Measurements from ENCODE around the gene TBC1D2. TPM values are rescaled to one million over a fixed set of nuclear protein-coding genes. Genes with fewer than 3 reads are reported as not detected.

TBC1D2 gene
- total RNA-seq, 1 donor from 2014 or later: 2.3 TPM

DNA sequence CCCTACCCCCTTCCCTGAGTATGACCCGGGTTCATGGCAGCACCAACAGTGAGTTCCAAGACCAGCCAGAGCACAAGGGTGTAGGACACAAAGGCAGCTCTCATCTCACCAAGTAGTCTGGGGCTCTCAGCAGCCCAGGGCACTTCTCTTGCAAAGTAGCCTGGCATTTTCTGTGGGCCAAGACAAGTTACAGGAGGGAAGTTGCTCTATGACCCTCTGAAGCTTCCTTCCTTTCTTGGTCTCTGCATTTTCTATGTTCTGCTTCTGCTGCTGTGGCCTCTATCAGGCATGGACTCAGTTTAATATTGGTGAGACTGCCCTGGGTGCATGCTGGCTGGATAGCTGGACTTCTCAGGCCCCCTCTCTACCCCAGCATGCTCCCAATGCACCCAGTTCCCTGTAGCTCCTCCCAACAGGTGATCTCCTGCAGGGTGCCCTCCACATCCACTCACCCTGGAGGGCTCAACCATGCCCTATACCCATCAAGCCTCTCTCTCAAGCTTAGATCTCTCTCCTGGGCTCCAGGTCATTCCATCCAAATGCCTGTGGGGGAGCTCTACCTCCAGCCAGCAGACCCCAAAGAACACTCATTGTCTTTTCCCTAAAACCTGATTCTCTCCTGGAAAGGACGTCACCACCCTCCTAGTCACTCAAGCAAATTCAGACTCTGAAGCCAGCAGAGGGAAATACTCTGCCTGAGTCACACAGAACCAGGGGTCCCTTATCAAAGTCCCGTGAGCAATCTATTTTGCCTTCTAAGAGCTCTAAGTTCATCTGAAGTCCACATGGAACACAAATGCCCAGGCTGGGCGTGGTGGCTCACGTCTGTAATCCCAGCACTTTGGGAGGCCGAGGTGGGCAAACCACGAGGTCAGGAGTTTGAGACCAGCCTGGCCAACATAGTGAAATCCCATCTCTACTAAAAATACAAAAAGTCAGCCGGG is 13.8 kb downstream of the TBC1D2 start:
- H3K4me1 Mint-ChIP-seq (ENCODE audit: unreplicated experiment): no peaks in the 10 kb centered on the region
- no peak for DNase-seq (ENCODE audit: low spot score)
- TF ChIP-seq, protein P1, sequence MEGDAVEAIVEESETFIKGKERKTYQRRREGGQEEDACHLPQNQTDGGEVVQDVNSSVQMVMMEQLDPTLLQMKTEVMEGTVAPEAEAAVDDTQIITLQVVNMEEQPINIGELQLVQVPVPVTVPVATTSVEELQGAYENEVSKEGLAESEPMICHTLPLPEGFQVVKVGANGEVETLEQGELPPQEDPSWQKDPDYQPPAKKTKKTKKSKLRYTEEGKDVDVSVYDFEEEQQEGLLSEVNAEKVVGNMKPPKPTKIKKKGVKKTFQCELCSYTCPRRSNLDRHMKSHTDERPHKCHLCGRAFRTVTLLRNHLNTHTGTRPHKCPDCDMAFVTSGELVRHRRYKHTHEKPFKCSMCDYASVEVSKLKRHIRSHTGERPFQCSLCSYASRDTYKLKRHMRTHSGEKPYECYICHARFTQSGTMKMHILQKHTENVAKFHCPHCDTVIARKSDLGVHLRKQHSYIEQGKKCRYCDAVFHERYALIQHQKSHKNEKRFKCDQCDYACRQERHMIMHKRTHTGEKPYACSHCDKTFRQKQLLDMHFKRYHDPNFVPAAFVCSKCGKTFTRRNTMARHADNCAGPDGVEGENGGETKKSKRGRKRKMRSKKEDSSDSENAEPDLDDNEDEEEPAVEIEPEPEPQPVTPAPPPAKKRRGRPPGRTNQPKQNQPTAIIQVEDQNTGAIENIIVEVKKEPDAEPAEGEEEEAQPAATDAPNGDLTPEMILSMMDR (IDR thresholded peaks at IDR 0.05; ENCODE audit: unreplicated experiment): no peak
- H3K36me3 Mint-ChIP-seq (ENCODE audit: low read depth, unreplicated experiment): no peaks in the 10 kb centered on the region
- no peaks in the 10 kb centered on the region for H3K9me3 Mint-ChIP-seq (ENCODE audit: unreplicated experiment)
- no peak overlapping the region for H3K27ac Mint-ChIP-seq (ENCODE audit: unreplicated experiment)
- H3K4me3 Mint-ChIP-seq (ENCODE audit: unreplicated experiment): no peak overlapping the region
- no peaks in the 10 kb centered on the region for H3K27me3 Mint-ChIP-seq (ENCODE audit: unreplicated experiment)

DNA sequence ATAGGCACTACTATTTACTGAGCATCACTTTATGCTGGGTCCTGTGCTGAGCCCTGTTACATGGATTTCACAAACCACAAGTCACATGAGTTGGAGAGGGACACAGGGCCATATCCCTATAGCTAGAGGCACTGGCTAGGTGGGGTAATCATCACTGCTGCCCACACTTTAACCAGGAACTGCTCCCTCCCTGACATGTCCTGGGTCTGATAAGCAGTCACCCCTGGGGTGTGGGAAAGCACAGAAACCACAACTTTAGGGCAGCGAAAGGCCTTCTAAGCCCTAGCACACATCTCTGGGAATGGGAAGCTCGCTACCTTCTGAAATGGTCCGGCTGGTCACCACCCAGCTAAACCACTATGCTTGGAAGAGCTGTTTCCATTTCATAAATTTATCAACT is 15.0 kb downstream of the TBC1D2 start:
- no peaks in the 10 kb centered on the region for H3K9me3 Mint-ChIP-seq (ENCODE audit: unreplicated experiment)
- H3K27ac Mint-ChIP-seq (ENCODE audit: unreplicated experiment): no peak overlapping the region
- no peaks in the 10 kb centered on the region for H3K4me1 Mint-ChIP-seq (ENCODE audit: unreplicated experiment)
- DNase-seq (ENCODE audit: low spot score): no peak
- H3K36me3 Mint-ChIP-seq (ENCODE audit: low read depth, unreplicated experiment): no peaks in the 10 kb centered on the region
- H3K4me3 Mint-ChIP-seq (ENCODE audit: unreplicated experiment): no peak overlapping the region
- TF ChIP-seq, protein P1 (IDR thresholded peaks at IDR 0.05; ENCODE audit: unreplicated experiment): no peak
- H3K27me3 Mint-ChIP-seq (ENCODE audit: unreplicated experiment): no peaks in the 10 kb centered on the region

DNA sequence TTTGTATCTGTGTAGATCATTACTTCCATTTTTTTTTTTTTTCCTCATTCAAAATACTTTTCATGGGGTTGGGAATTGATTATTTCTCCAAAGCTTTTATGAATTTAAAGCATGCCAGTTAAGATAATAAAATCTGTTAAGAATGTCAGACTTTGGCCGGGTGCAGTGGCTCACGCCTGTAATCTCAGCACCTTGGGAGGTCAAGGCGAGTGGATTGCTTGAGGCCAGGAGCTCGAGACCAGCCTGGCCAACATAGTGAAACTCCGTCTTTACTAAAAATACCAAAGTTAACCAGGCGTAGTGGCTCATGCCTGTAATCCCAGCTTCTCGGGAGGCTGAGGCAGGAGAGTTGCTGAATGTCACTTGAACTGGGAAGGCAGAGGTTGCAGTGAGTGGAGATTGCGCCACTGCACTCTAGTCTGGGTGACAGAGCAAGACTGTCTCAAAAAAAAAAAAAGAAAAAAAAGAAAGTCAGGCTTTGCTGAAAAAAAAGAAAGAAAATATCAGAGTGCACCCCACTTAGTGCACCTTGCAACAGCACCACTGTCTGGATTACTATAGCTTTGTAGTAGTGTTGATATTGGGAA is 18.5 kb downstream of the TBC1D2 start:
- DNase-seq (ENCODE audit: low spot score): no peak
- no peak overlapping the region for H3K27ac Mint-ChIP-seq (ENCODE audit: unreplicated experiment)
- no peaks in the 10 kb centered on the region for H3K27me3 Mint-ChIP-seq (ENCODE audit: unreplicated experiment)
- H3K36me3 Mint-ChIP-seq (ENCODE audit: low read depth, unreplicated experiment): no peaks in the 10 kb centered on the region
- H3K4me1 Mint-ChIP-seq (ENCODE audit: unreplicated experiment): no peaks in the 10 kb centered on the region
- H3K9me3 Mint-ChIP-seq (ENCODE audit: unreplicated experiment): no peaks in the 10 kb centered on the region
- H3K4me3 Mint-ChIP-seq (ENCODE audit: unreplicated experiment): no peak overlapping the region
- TF ChIP-seq, protein P1 (IDR thresholded peaks at IDR 0.05; ENCODE audit: unreplicated experiment): no peak

DNA sequence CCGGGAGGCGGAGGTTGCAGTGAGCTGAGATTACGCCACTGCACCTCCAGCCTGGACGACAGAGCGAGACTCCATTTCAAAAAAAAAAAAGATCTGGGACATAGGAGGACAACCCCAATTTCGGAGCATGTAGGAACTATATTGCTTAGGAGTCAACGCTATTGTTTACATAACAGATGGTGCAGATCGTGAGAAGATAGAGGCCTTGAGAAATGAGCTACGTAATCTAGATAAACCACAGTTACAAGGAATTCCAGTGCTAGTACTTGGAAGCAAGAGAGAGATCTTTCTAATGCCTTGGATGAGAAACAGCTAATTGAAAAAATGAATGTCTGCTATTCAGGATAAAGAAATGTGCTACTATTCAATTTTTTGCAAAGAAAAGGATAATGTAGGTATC is 20.3 kb downstream of the TBC1D2 start:
- Mint-ChIP-seq H3K36me3 (ENCODE audit: low read depth, unreplicated experiment) (no peaks in the 10 kb centered on the region), H3K27ac (ENCODE audit: unreplicated experiment) (no peak overlapping the region), H3K9me3 (ENCODE audit: unreplicated experiment) (no peaks in the 10 kb centered on the region), H3K4me3 (ENCODE audit: unreplicated experiment) (no peak overlapping the region), H3K27me3 (ENCODE audit: unreplicated experiment) (no peaks in the 10 kb centered on the region), H3K4me1 (ENCODE audit: unreplicated experiment) (no peaks in the 10 kb centered on the region)
- TF ChIP-seq, protein P1 (IDR thresholded peaks at IDR 0.05; ENCODE audit: unreplicated experiment): no peak
- no peak for DNase-seq (ENCODE audit: low spot score)
